B cell (primary cell): ENCODE data around the gene PMVK. TPM values are rescaled to one million over a fixed set of nuclear protein-coding genes. Genes with fewer than 3 reads are reported as not detected.
A peak's percentile ranks its signal among the peaks of the same experiment; 100 is the strongest.

Experiments
- ATAC-seq: fragments of 200-7000 bp; cut with Tn5 transposase; one replicate; pipeline ENCODE4 v1.10.0; 2021; ENCODE audit warnings: low read depth, mild to moderate bottlenecking, moderate number of reproducible peaks, moderate library complexity
- CTCF ChIA-PET: fragments of 350-600 bp; sonication (Branson Sonifier 250); formaldehyde crosslinking; loops from one replicate; lab custom pipeline; 2021; ENCODE audit warnings: antibody characterized with exemption, inconsistent platforms; lab: Charles Lee
- POLR2A ChIA-PET: fragments of 350-600 bp; sonication (Branson Sonifier 250); formaldehyde crosslinking; loops from one replicate; lab custom pipeline; 2021; ENCODE audit warnings: antibody characterized with exemption; lab: Charles Lee
- DNase-seq: peaks from one replicate; pipeline ENCODE4 v3.0.0; 2013
- H2AFZ ChIP-seq: 2 replicates; pipeline ENCODE4 v1.6.1; 2012; ENCODE audit warnings: mild to moderate bottlenecking, low read depth, low read length; ENCODE audit not compliant: insufficient read depth, poor library complexity, severe bottlenecking
- H3K27ac ChIP-seq, 2 donors: 1 replicate in 1 of 2; 2 replicates in 1 of 2; pipeline ENCODE4 v1.5.1; 2012 to 2013; ENCODE audit warnings: low read length in 2 of 2, mild to moderate bottlenecking in 2 of 2, moderate library complexity in 1 of 2
- H3K27me3 ChIP-seq, 4 experiments: fragments of 200-600 bp in 1 of 4; sonication (generic) in 1 of 4; replicated peaks in 1 of 4; 1 replicate in 2 of 4; 2 replicates in 2 of 4; pipeline versions ENCODE4 v1.6.1 to v1.7.0; 2013 to 2016; ENCODE audit warnings: low read length in 3 of 4, mild to moderate bottlenecking in 2 of 4, mixed read lengths in 1 of 4, moderate library complexity in 1 of 4; ENCODE audit not compliant: insufficient read depth in 4 of 4, control insufficient read depth in 3 of 4; ENCODE audit errors: control extremely low read depth in 1 of 4
- H3K36me3 ChIP-seq, 2 experiments: replicated peaks in 1 of 2; 1 replicate in 1 of 2; 2 replicates in 1 of 2; pipeline versions ENCODE4 v1.6.1 to v1.7.1; 2013; ENCODE audit warnings: low read length in 1 of 2; ENCODE audit not compliant: insufficient read depth in 2 of 2, control insufficient read depth in 1 of 2; ENCODE audit errors: control extremely low read depth in 1 of 2, extremely low read depth in 1 of 2
- H3K4me1 ChIP-seq, 2 donors: fragments of 200-600 bp in 1 of 2; sonication (generic) in 1 of 2; 1 replicate in 1 of 2; 2 replicates in 1 of 2; pipeline versions ENCODE4 v1.5.1 to v1.6.1; 2013 to 2017; ENCODE audit warnings: low read length in 2 of 2; ENCODE audit not compliant: control insufficient read depth in 2 of 2, insufficient read depth in 2 of 2
- H3K4me2 ChIP-seq: replicated peaks from 2 replicates; pipeline ENCODE3; 2012; ENCODE audit warnings: mild to moderate bottlenecking, low read depth, low read length; ENCODE audit not compliant: poor library complexity, severe bottlenecking
- H3K4me3 ChIP-seq, 5 experiments: fragments of 200-600 bp in 1 of 5; sonication (generic) in 1 of 5; 1 replicate in 3 of 5; 2 replicates in 2 of 5; pipeline versions ENCODE4 v1.5.1 to v1.7.0; 2011 to 2016; ENCODE audit warnings: low read length in 4 of 5, mild to moderate bottlenecking in 4 of 5, low read depth in 2 of 5, control low read depth in 1 of 5, moderate library complexity in 1 of 5; ENCODE audit not compliant: insufficient read depth in 1 of 5; ENCODE audit errors: control extremely low read depth in 1 of 5, extremely low read depth in 1 of 5
- H3K79me2 ChIP-seq: fragments of 200-600 bp; sonication (generic); one replicate; pipeline ENCODE4 v1.6.0; 2016; ENCODE audit warnings: low read length; ENCODE audit not compliant: control insufficient read depth, insufficient read depth
- H3K9ac ChIP-seq: fragments of 200-600 bp; sonication (generic); 2 replicates; pipeline ENCODE4 v1.6.1; 2017; ENCODE audit warnings: mild to moderate bottlenecking, low read length, moderate library complexity
- H3K9me3 ChIP-seq, 3 donors: one replicate each; pipeline versions ENCODE4 v1.6.1 to v1.7.1; 2013; ENCODE audit warnings: low read length in 2 of 3; ENCODE audit not compliant: control insufficient read depth in 2 of 3, insufficient read depth in 1 of 3; ENCODE audit errors: control extremely low read depth in 1 of 3
- H4K20me1 ChIP-seq: 2 replicates; pipeline ENCODE4 v1.6.0; 2012; ENCODE audit warnings: mild to moderate bottlenecking, low read length; ENCODE audit not compliant: insufficient read depth, control insufficient read depth, poor library complexity, severe bottlenecking
- H3K27ac Mint-ChIP-seq: one replicate; pipeline ENCODE4 v1.8.0; 2021; ENCODE audit warnings: mixed read lengths
- H3K27me3 Mint-ChIP-seq: one replicate; pipeline ENCODE4 v1.8.0; 2021; ENCODE audit warnings: mixed read lengths
- H3K4me1 Mint-ChIP-seq: one replicate; pipeline ENCODE4 v1.8.0; 2021; ENCODE audit warnings: mixed read lengths
- H3K4me3 Mint-ChIP-seq: one replicate; pipeline ENCODE4 v1.8.0; 2021; ENCODE audit warnings: mixed read lengths
- H3K9me3 Mint-ChIP-seq: one replicate; pipeline ENCODE4 v1.8.0; 2022; ENCODE audit warnings: mixed read lengths; ENCODE audit not compliant: insufficient read depth
- CTCF ChIP-seq: fragments of 200-600 bp; IDR thresholded peaks from one replicate; pipeline ENCODE4 v1.8.0; 2022; ENCODE audit warnings: antibody characterized with exemption, mild to moderate bottlenecking
- EZH2 ChIP-seq: IDR thresholded peaks from 2 replicates; pipeline ENCODE4 v1.6.1; 2012; ENCODE audit warnings: borderline replicate concordance, low read depth, mild to moderate bottlenecking, moderate library complexity, low read length; ENCODE audit not compliant: insufficient read depth, poor library complexity, severe bottlenecking
- WGBS: methylation state at CpG from one replicate; pipeline ENCODE4 v1.1.5; 2013; ENCODE audit warnings: missing lambda C conversion rate; ENCODE audit not compliant: insufficient coverage; 5-methylcytosine and 5-hydroxymethylcytosine counted together
- intact Hi-C: fragments of 100-400 bp; cut with micrococcal nuclease; formaldehyde crosslinking; loops from one replicate; pipeline ENCODE4 v1.10.0; 2022
- polyA plus RNA-seq: library from polyadenylated mRNA; depleted of rRNA; stranded (reverse); fragments of >200 nt; gene quantifications from 2 replicates; pipeline ENCODE4 v1.2.3, GENCODE V29; 2012
- total RNA-seq, 2 donors: library from RNA; stranded (reverse); fragments of 120-200 nt in 1 of 2; gene quantifications; 1 replicate in 1 of 2; 2 replicates in 1 of 2; pipeline versions ENCODE4 v1.2.3 to v1.2.4, GENCODE V29; 2013 to 2022

PMVK gene
- total and polyA plus RNA-seq, 2 donors (not counting 1 experiment from before 2014, with no cell fraction given), result 15.0 to 15.4 TPM

- ATAC-seq, result peak; percentile 2
Observed at GRCh38 chr1:154975409-154976059, 39.0 kb upstream of the PMVK start.

More at GRCh38 chr1:154975409-154976059, 39.0 kb upstream of the PMVK start:
- H3K9me3 ChIP-seq, result no peaks in the 10 kb centered on the region
- peak overlapping the region; percentile 86 for H3K4me2 ChIP-seq
- H3K27ac ChIP-seq, result peak overlapping the region; percentile 90 to 94
- H3K9me3 Mint-ChIP-seq, result no peaks in the 10 kb centered on the region
- no peak overlapping the region for H3K27ac Mint-ChIP-seq
- H2AFZ ChIP-seq, result peak overlapping the region; percentile 82
- H3K4me1 ChIP-seq, result peaks cover 22 to 40% of the 10 kb centered on the region in 2 donors
- peak overlapping the region; percentile 71 to 99 (median 90) for H3K4me3 ChIP-seq
- intact Hi-C loops, result loop anchor here (1.0 kb wide), 2 partner anchors 8 to 24 kb away; partner anchors contain the start of gene FLAD1
- peaks cover 24% of the 10 kb centered on the region for H3K4me1 Mint-ChIP-seq
- no peak overlapping the region for H3K4me3 Mint-ChIP-seq
- ChIA-PET CTCF (interaction anchor here (0.7 to 8.7 kb wide), 8 partner anchors 12 to 101 kb away, joined by 3 to 110 read pairs (median 4); partner anchors contain the start of genes PBXIP1, PMVK and PYGO2), POLR2A (interaction anchor here (1.2 to 3.8 kb wide), 6 partner anchors 14 to 40 kb away, joined by 3 to 32 read pairs (median 17); partner anchors contain the start of genes PBXIP1, PYGO2 and ZBTB7B)
- H3K79me2 ChIP-seq, result peaks cover 61% of the 10 kb centered on the region
- peak overlapping the region; percentile 86 for H3K9ac ChIP-seq
- no peaks in the 10 kb centered on the region for H3K27me3 ChIP-seq
- WGBS, result 0% methylated on average over 2 of the region's 24 CpGs
- DNase-seq, result peak; percentile 77
- peaks cover 25% of the 10 kb centered on the region for H4K20me1 ChIP-seq
- no peaks in the 10 kb centered on the region for H3K27me3 Mint-ChIP-seq
- peaks cover 4 to 5% of the 10 kb centered on the region in 2 experiments for H3K36me3 ChIP-seq
- TF ChIP-seq EZH2, result no peak
- no peak for TF ChIP-seq CTCF
